SU-DHL-6 (cell line): ENCODE results near the gene UXT.

Experiments
- H2AFZ ChIP-seq: fragments of 200-600 bp; sonication (generic); 2 replicates; pipeline ENCODE4 v1.6.1; 2014; ENCODE audit warnings: low read depth, mild to moderate bottlenecking, moderate library complexity, mixed read lengths, antibody characterized with exemption, low read length; ENCODE audit not compliant: severe bottlenecking
- H3F3A ChIP-seq: fragments of 200-600 bp; shearing (Covaris generic); 2 replicates; pipeline ENCODE4 v1.6.0; 2016; ENCODE audit warnings: antibody characterized with exemption, mild to moderate bottlenecking; ENCODE audit not compliant: insufficient read depth
- H3K27ac ChIP-seq: fragments of 200-600 bp; sonication (generic); 2 replicates; pipeline ENCODE4 v1.5.1; 2016; ENCODE audit warnings: low read depth, mild to moderate bottlenecking, low read length, moderate library complexity, mixed read lengths
- H3K27me3 ChIP-seq: fragments of 200-600 bp; sonication (generic), shearing (Covaris generic); 2 replicates; pipeline ENCODE4 v1.6.0; 2014; ENCODE audit warnings: mild to moderate bottlenecking, low read length
- H3K36me3 ChIP-seq: fragments of 200-600 bp; sonication (generic); 2 replicates; pipeline ENCODE4 v1.6.1; 2014; ENCODE audit warnings: mild to moderate bottlenecking, low read length, mixed read lengths
- H3K4me2 ChIP-seq: fragments of 300-600, 200-600 bp; shearing (Covaris generic), sonication (generic); 2 replicates; pipeline ENCODE4 v1.6.0; 2014; ENCODE audit warnings: low read length, low read depth, mild to moderate bottlenecking; ENCODE audit not compliant: poor library complexity, severe bottlenecking
- H3K4me3 ChIP-seq: fragments of 200-600 bp; sonication (generic); 2 replicates; pipeline ENCODE4 v1.5.1; 2014; ENCODE audit warnings: antibody characterized with exemption, low read length, mild to moderate bottlenecking, mixed read lengths; ENCODE audit not compliant: insufficient read depth, poor library complexity, severe bottlenecking
- H3K79me2 ChIP-seq: fragments of 200-600 bp; sonication (generic); 2 replicates; pipeline ENCODE4 v1.6.1; 2014; ENCODE audit warnings: mild to moderate bottlenecking, low read length, moderate library complexity; ENCODE audit not compliant: insufficient read depth
- H3K9ac ChIP-seq: fragments of 200-600 bp; sonication (generic); 2 replicates; pipeline ENCODE4 v1.7.0; 2014; ENCODE audit warnings: mild to moderate bottlenecking, low read length
- H3K9me2 ChIP-seq: fragments of 200-600 bp; sonication (generic); replicated peaks from 2 replicates; pipeline ENCODE4 v1.6.1; 2014; ENCODE audit warnings: low read length; ENCODE audit not compliant: insufficient read depth
- H3K9me3 ChIP-seq: fragments of 200-600 bp; sonication (generic); 2 replicates; pipeline ENCODE4 v1.6.1; 2014; ENCODE audit warnings: low read length, mixed read lengths; ENCODE audit not compliant: insufficient read depth
- H4K20me1 ChIP-seq: fragments of 200-600 bp; sonication (generic); 2 replicates; pipeline ENCODE4 v1.6.1; 2014; ENCODE audit warnings: low read depth, mild to moderate bottlenecking, antibody characterized with exemption, low read length, moderate library complexity, mixed read lengths
- CTCF ChIP-seq: fragments of 200-600 bp; sonication (generic); IDR thresholded peaks from one replicate; pipeline ENCODE4 v1.5.1; 2017; ENCODE audit warnings: antibody characterized with exemption, mild to moderate bottlenecking, low read length, moderate library complexity; ENCODE audit not compliant: insufficient read depth, poor library complexity, severe bottlenecking
- EZH2phosphoT487 ChIP-seq: fragments of 200-600 bp; sonication (generic), shearing (Covaris generic); conservative IDR thresholded peaks from 2 replicates; pipeline ENCODE4 v1.6.1; 2018; ENCODE audit warnings: mild to moderate bottlenecking, antibody characterized with exemption, low read length, moderate library complexity, mixed read lengths

UXT gene

GRCh38 chrX:47704736-47705135, 45.8 kb upstream of the UXT start:
- Histone ChIP-seq H3K4me2 (no peak overlapping the region), H2AFZ (no peak overlapping the region), H3K27me3 (no peaks in the 10 kb centered on the region), H3K9me2 (no peaks in the 10 kb centered on the region), H4K20me1 (no peaks in the 10 kb centered on the region), H3K27ac (no peak overlapping the region), H3K4me3 (no peak overlapping the region), H3K9me3 (no peaks in the 10 kb centered on the region), H3K36me3 (no peaks in the 10 kb centered on the region), H3K9ac (no peak overlapping the region), H3F3A (no peaks in the 10 kb centered on the region), H3K79me2 (no peaks in the 10 kb centered on the region)
- no peak for TF ChIP-seq EZH2phosphoT487

GRCh38 chrX:47697181-47697580, 38.2 kb upstream of the UXT start:
- no peak overlapping the region for H3K27ac ChIP-seq
- peaks cover 8% of the 10 kb centered on the region; the same call in 1 of the 2 replicates for H3K9me3 ChIP-seq
- H3K4me2 ChIP-seq = no peak overlapping the region

GRCh38 chrX:47690175-47690574, 31.2 kb upstream of the UXT start:
- H3K4me2 ChIP-seq = no peak overlapping the region
- no peak overlapping the region for H3K4me3 ChIP-seq
- no peak overlapping the region for H3K9ac ChIP-seq
- H4K20me1 ChIP-seq = no peaks in the 10 kb centered on the region
- H3K36me3 ChIP-seq = no peaks in the 10 kb centered on the region
- no peaks in the 10 kb centered on the region for H3K27me3 ChIP-seq
- TF ChIP-seq EZH2phosphoT487 (no peak), CTCF (no peak)
- no peaks in the 10 kb centered on the region for H3K9me2 ChIP-seq
- no peak overlapping the region for H3K27ac ChIP-seq
- H3K9me3 ChIP-seq = no peaks in the 10 kb centered on the region
- no peaks in the 10 kb centered on the region for H3K79me2 ChIP-seq
- H3F3A ChIP-seq = no peaks in the 10 kb centered on the region
- no peak overlapping the region for H2AFZ ChIP-seq

More at GRCh38 chrX:47697181-47697580, 38.2 kb upstream of the UXT start:
- H2AFZ ChIP-seq = no peak overlapping the region
- no peaks in the 10 kb centered on the region for H3K9me2 ChIP-seq
- TF ChIP-seq EZH2phosphoT487 (no peak), CTCF (no peak)
- no peaks in the 10 kb centered on the region for H3F3A ChIP-seq
- no peak overlapping the region for H3K9ac ChIP-seq
- H3K79me2 ChIP-seq = no peaks in the 10 kb centered on the region
- H3K36me3 ChIP-seq = no peaks in the 10 kb centered on the region
- H4K20me1 ChIP-seq = no peaks in the 10 kb centered on the region
- H3K4me3 ChIP-seq = no peak overlapping the region
- no peaks in the 10 kb centered on the region for H3K27me3 ChIP-seq

GRCh38 chrX:47687263-47687662, 28.3 kb upstream of the UXT start:
- H2AFZ ChIP-seq = no peak overlapping the region
- no peaks in the 10 kb centered on the region for H3K27me3 ChIP-seq
- no peaks in the 10 kb centered on the region for H3K79me2 ChIP-seq
- no peaks in the 10 kb centered on the region for H3F3A ChIP-seq
- H3K9me3 ChIP-seq = no peaks in the 10 kb centered on the region
- no peak overlapping the region for H3K4me2 ChIP-seq
- TF ChIP-seq CTCF (no peak), EZH2phosphoT487 (no peak)
- no peaks in the 10 kb centered on the region for H4K20me1 ChIP-seq
- no peaks in the 10 kb centered on the region for H3K9me2 ChIP-seq
- no peak overlapping the region for H3K27ac ChIP-seq
- no peak overlapping the region for H3K9ac ChIP-seq
- no peak overlapping the region for H3K4me3 ChIP-seq
- H3K36me3 ChIP-seq = no peaks in the 10 kb centered on the region
